Activated naive CD8-positive, alpha-beta T cell treated with anti-CD3 and anti-CD28 coated beads, Interleukin-2, amount 10 ng/mL, durations not matched to agents 7 days and 5 days (primary cell): ENCODE data around the gene KCTD19. TPM values are rescaled to one million over a fixed set of nuclear protein-coding genes. Genes with fewer than 3 reads are reported as not detected.

Source experiments
- total RNA-seq, 2 experiments: library from RNA; stranded (reverse); gene quantifications; one replicate each; pipeline ENCODE4 v1.2.3, GENCODE V29; 2021

KCTD19 gene
- total RNA-seq, 2 experiments from 2014 or later = 1.2 to 1.6 TPM

Other genes starting within 250 kb of the KCTD19 start
- 10 to 100 TPM; 16.6 to 17.3 TPM for gene PHAF1, start 216.8 kb downstream of the KCTD19 start, total RNA-seq
- 10 to 100 TPM in 1 of 2 experiments, 1 to 10 TPM in 1; 9.0 to 10.1 TPM for gene B3GNT9, start 175.7 kb downstream of the KCTD19 start, total RNA-seq
- 10 to 100 TPM; 77.3 to 81.7 TPM for gene TRADD, start 166.8 kb downstream of the KCTD19 start, total RNA-seq
- 10 to 100 TPM; 34.1 to 41.3 TPM for gene FBXL8, start 166.8 kb downstream of the KCTD19 start, total RNA-seq
- 10 to 100 TPM; 61.5 to 76.8 TPM for gene HSF4, start 162.0 kb downstream of the KCTD19 start, total RNA-seq
- gene NOL3, start 156.2 kb downstream of the KCTD19 start, total RNA-seq = 10 to 100 TPM; 17.7 to 18.6 TPM
- 10 to 100 TPM; 57.4 to 59.1 TPM for gene MATCAP1, start 142.8 kb downstream of the KCTD19 start, total RNA-seq
- gene EXOC3L1, start 136.6 kb downstream of the KCTD19 start, total RNA-seq = not detected
- gene E2F4, start 134.6 kb downstream of the KCTD19 start, total RNA-seq = 100 to 1,000 TPM; 105 to 114 TPM
- 1 to 10 TPM; 7.6 to 9.4 TPM for gene ELMO3, start 127.6 kb downstream of the KCTD19 start, total RNA-seq
- gene TMEM208, start 99.6 kb downstream of the KCTD19 start, total RNA-seq = 10 to 100 TPM; 30.3 to 30.5 TPM
- gene FHOD1, start 79.3 kb downstream of the KCTD19 start, total RNA-seq = 10 to 100 TPM; 92.2 to 92.8 TPM
- gene SLC9A5, start 77.8 kb downstream of the KCTD19 start, total RNA-seq = 1 to 10 TPM; 3.5 to 4.5 TPM
- gene PLEKHG4, start 47.2 kb downstream of the KCTD19 start, total RNA-seq = 10 to 100 TPM; 15.7 to 18.2 TPM
- gene LRRC36, start 74 bp upstream of the KCTD19 start, total RNA-seq = under 1 TPM; 0.28 to 0.64 TPM
- gene TPPP3, start 66.8 kb upstream of the KCTD19 start, total RNA-seq = not detected
- under 1 TPM; 0.36 to 0.40 TPM for gene ZDHHC1, start 89.7 kb upstream of the KCTD19 start, total RNA-seq
- gene HSD11B2, start 104.4 kb upstream of the KCTD19 start, total RNA-seq = not detected
- 10 to 100 TPM; 41.8 to 48.8 TPM for gene ATP6V0D1, start 154.4 kb upstream of the KCTD19 start, total RNA-seq
- not detected for gene AGRP, start 156.8 kb upstream of the KCTD19 start, total RNA-seq
- 10 to 100 TPM; 28.7 to 35.7 TPM for gene RIPOR1, start 202.1 kb upstream of the KCTD19 start, total RNA-seq
- 10 to 100 TPM; 69.9 to 72.3 TPM for gene CTCF, start 235.8 kb upstream of the KCTD19 start, total RNA-seq